GM12878 (cell line): ENCODE measurements around the gene CCDC88A. TPM values are rescaled to one million over a fixed set of nuclear protein-coding genes. Genes with fewer than 3 reads are reported as not detected.

Experiments
- ATAC-seq: fragments of 200-7000 bp; cut with Tn5 transposase; 3 replicates; pipeline ENCODE4 v1.9.1; 2020; ENCODE audit warnings: mild to moderate bottlenecking, moderate library complexity
- BruUV-seq: library from RNA; stranded (reverse); fragments of 400-500 nt; replicated peaks from 2 replicates; lab custom pipeline; 2021; lab: Mats Ljungman, UMichigan
- CTCF ChIA-PET: fragments of 300-600 bp; sonication (Branson Sonifier 250); formaldehyde crosslinking; extraction: SDS; loops from one replicate; lab custom pipeline; 2021; ENCODE audit warnings: inconsistent platforms; lab: Yijun Ruan, JAX
- POLR2A ChIA-PET: fragments of 350-600 bp; formaldehyde crosslinking; extraction: SDS; loops from one replicate; lab custom pipeline; 2021; ENCODE audit warnings: inconsistent platforms; lab: Charles Lee
- RAD21 ChIA-PET: fragments of 300-600 bp; sonication (Branson Sonifier 250); formaldehyde crosslinking; loops from one replicate; lab custom pipeline; 2023; ENCODE audit warnings: antibody characterized with exemption; ENCODE audit not compliant: unreplicated experiment; lab: Charles Lee
- SMC1A ChIA-PET: fragments of 300-600 bp; sonication (Branson Sonifier 250); formaldehyde crosslinking; loops from one replicate; lab custom pipeline; 2023; ENCODE audit not compliant: unreplicated experiment, uncharacterized antibody; lab: Charles Lee
- DNase-seq: peaks from one replicate; pipeline ENCODE4 v3.0.0-alpha.2; 2011; ENCODE audit warnings: low read depth, low spot score
- FAIRE-seq: peaks from 3 replicates; lab custom pipeline; 2011; peaks lifted over from hg19 to GRCh38; lab: Jason Lieb, UNC
- H2AFZ ChIP-seq: 2 replicates; pipeline ENCODE4 v1.6.0; 2011; ENCODE audit warnings: low read depth, low read length, control low read depth; ENCODE audit not compliant: control insufficient read depth
- H3K27ac ChIP-seq: 2 replicates; pipeline ENCODE4 v1.5.1; 2011; ENCODE audit warnings: control low read depth; ENCODE audit not compliant: control insufficient read depth, insufficient read depth
- H3K27me3 ChIP-seq, 2 experiments: replicated peaks in 1 of 2; 2 replicates each; pipeline versions ENCODE4 v1.6.0 to v1.6.1; 2011; ENCODE audit warnings: low read length in 1 of 2; ENCODE audit not compliant: control insufficient read depth in 2 of 2, insufficient read depth in 2 of 2
- H3K36me3 ChIP-seq, 2 experiments: 2 replicates each; pipeline ENCODE4 v1.5.1; 2011; ENCODE audit warnings: low read length in 1 of 2; ENCODE audit not compliant: control insufficient read depth in 2 of 2, insufficient read depth in 2 of 2
- H3K4me1 ChIP-seq: 2 replicates; pipeline ENCODE4 v1.6.1; 2011; ENCODE audit warnings: mild to moderate bottlenecking, low read length, moderate library complexity, mixed read lengths; ENCODE audit not compliant: control insufficient read depth, insufficient read depth
- H3K4me2 ChIP-seq: 2 replicates; pipeline ENCODE4 v1.6.0; 2011; ENCODE audit warnings: control low read depth; ENCODE audit not compliant: control insufficient read depth, insufficient read depth
- H3K4me3 ChIP-seq: fragments of 200-600 bp; sonication (generic); 2 replicates; pipeline ENCODE4 v1.5.1; 2016
- H3K79me2 ChIP-seq: 2 replicates; pipeline ENCODE4 v1.6.0; 2011; ENCODE audit warnings: low read length; ENCODE audit not compliant: control insufficient read depth, insufficient read depth
- H3K9ac ChIP-seq: 2 replicates; pipeline ENCODE4 v1.8.0; 2011; ENCODE audit warnings: low read length, control low read depth, mixed read lengths; ENCODE audit not compliant: control insufficient read depth, insufficient read depth
- H3K9me3 ChIP-seq: replicated peaks from 3 replicates; pipeline ENCODE4 v1.5.1; 2011; ENCODE audit warnings: mild to moderate bottlenecking, low read length; ENCODE audit not compliant: control insufficient read depth, insufficient read depth
- H4K20me1 ChIP-seq: 2 replicates; pipeline ENCODE4 v1.6.0; 2011; ENCODE audit not compliant: control insufficient read depth, insufficient read depth
- CREM ChIP-seq: IDR thresholded peaks from 2 replicates; pipeline ENCODE4 v1.6.1; 2014; ENCODE audit warnings: antibody characterized with exemption, low read depth
- EED ChIP-seq: sonication (generic); IDR thresholded peaks from 2 replicates; pipeline ENCODE4 v1.6.1; 2016; ENCODE audit warnings: antibody characterized with exemption, low read depth
- IKZF2 ChIP-seq, 2 experiments: fragments of 450-650 bp; IDR thresholded peaks; 2 replicates each; pipeline ENCODE4 v1.6.1; 2017; ENCODE audit warnings: mild to moderate bottlenecking in 2 of 2, moderate library complexity in 2 of 2
- KDM1A ChIP-seq: fragments of 200-600 bp; sonication (generic); IDR thresholded peaks from 2 replicates; pipeline ENCODE4 v1.6.1; 2016; ENCODE audit warnings: borderline replicate concordance
- NFIC ChIP-seq: IDR thresholded peaks from 2 replicates; pipeline ENCODE4 v1.6.1; 2012; ENCODE audit warnings: low read depth, mild to moderate bottlenecking, inconsistent platforms, low read length, moderate library complexity
- NR2C1 ChIP-seq: fragments of 450-650 bp; IDR thresholded peaks from 2 replicates; pipeline ENCODE4 v1.6.1; 2017; ENCODE audit warnings: antibody characterized with exemption, mild to moderate bottlenecking, moderate library complexity
- RELA ChIP-seq: fragments of 450-650 bp; IDR thresholded peaks from 2 replicates; pipeline ENCODE4 v1.8.0; 2014; ENCODE audit warnings: borderline replicate concordance; ENCODE audit not compliant: partially characterized antibody
- RUNX3 ChIP-seq: IDR thresholded peaks from 2 replicates; pipeline ENCODE4 v1.6.1; 2012; ENCODE audit warnings: low read length, inconsistent platforms
- SMAD1 ChIP-seq: fragments of 450-650 bp; IDR thresholded peaks from 2 replicates; pipeline ENCODE4 v1.6.1; 2018; ENCODE audit warnings: mild to moderate bottlenecking, low read depth; ENCODE audit not compliant: partially characterized antibody
- SREBF2 ChIP-seq: IDR thresholded peaks from 2 replicates; pipeline ENCODE4 v1.6.1; 2012; ENCODE audit warnings: mild to moderate bottlenecking, low read length
- ZNF24 ChIP-seq: fragments of 450-650 bp; IDR thresholded peaks from 2 replicates; pipeline ENCODE4 v1.6.1; 2017; ENCODE audit warnings: antibody characterized with exemption, mild to moderate bottlenecking
- whole genome bisulfite sequencing: methylation state at CpG from one replicate; pipeline ENCODE4 v1.1.6; 2016; ENCODE audit warnings: low lambda C conversion rate; ENCODE audit not compliant: insufficient replicate concordance, insufficient coverage; ENCODE audit errors: missing lambda C conversion rate; 5-methylcytosine and 5-hydroxymethylcytosine counted together
- in situ Hi-C: fragments of 300-500 bp; cut with MboI; formaldehyde crosslinking; loops from 9 replicates; pipeline ENCODE4 v1.14.3; 2018; ENCODE audit warnings: mixed read lengths
- intact Hi-C: fragments of 100-400 bp; cut with micrococcal nuclease; formaldehyde crosslinking; loops from one replicate; pipeline ENCODE4 v1.14.2; 2022; ENCODE audit not compliant: unreplicated experiment
- polyA plus RNA-seq, 11 experiments: library from polyadenylated mRNA; depleted of rRNA in 4 of 11; unstranded in 6 of 11; stranded (reverse) in 5 of 11; fragments of >200 nt; fragmentation: Nextera tagmentation in 4 of 11; fragmentation: Illumina TruSeq in 1 of 11; extraction: Ambion mirVana in 4 of 11; extraction: Trizol in 1 of 11; gene quantifications; 1 replicate in 1 of 11; 2 replicates in 10 of 11; pipeline versions ENCODE4 v1.2.1 to v1.2.3, GENCODE V29; 2011 to 2016; ENCODE audit warnings: inconsistent platforms in 2 of 11, missing spikeins in 2 of 11, low read depth in 1 of 11
- total RNA-seq, 4 experiments: library from RNA; depleted of rRNA in 3 of 4; stranded (reverse); fragments of >200 nt in 3 of 4; fragmentation: Illumina TruSeq in 1 of 4; extraction: Trizol in 1 of 4; gene quantifications; 2 replicates each; pipeline versions ENCODE4 v1.2.1 to v1.2.3, GENCODE V29; 2013 to 2021
- TF ChIP-seq, protein P1 (sequence below): fragments of 450-650 bp; IDR thresholded peaks from 2 replicates; pipeline ENCODE4 v1.6.1; 2017; ENCODE audit warnings: mild to moderate bottlenecking
- TF ChIP-seq, protein P2 (sequence below): IDR thresholded peaks from 2 replicates; pipeline ENCODE4 v1.6.1; 2012; ENCODE audit warnings: low read depth, low read length, improper control_type of control experiment
- TF ChIP-seq, protein P3 (sequence below): IDR thresholded peaks from 2 replicates; pipeline ENCODE4 v1.6.1; 2012; ENCODE audit warnings: low read depth, low read length, improper control_type of control experiment

Gene CCDC88A
- total and polyA plus RNA-seq, 10 of the 15 experiments (the other 5 are each of a cell fraction or from before 2014, with no cell fraction given), result 1.8 to 71.6 (median 45.9) TPM

DNA sequence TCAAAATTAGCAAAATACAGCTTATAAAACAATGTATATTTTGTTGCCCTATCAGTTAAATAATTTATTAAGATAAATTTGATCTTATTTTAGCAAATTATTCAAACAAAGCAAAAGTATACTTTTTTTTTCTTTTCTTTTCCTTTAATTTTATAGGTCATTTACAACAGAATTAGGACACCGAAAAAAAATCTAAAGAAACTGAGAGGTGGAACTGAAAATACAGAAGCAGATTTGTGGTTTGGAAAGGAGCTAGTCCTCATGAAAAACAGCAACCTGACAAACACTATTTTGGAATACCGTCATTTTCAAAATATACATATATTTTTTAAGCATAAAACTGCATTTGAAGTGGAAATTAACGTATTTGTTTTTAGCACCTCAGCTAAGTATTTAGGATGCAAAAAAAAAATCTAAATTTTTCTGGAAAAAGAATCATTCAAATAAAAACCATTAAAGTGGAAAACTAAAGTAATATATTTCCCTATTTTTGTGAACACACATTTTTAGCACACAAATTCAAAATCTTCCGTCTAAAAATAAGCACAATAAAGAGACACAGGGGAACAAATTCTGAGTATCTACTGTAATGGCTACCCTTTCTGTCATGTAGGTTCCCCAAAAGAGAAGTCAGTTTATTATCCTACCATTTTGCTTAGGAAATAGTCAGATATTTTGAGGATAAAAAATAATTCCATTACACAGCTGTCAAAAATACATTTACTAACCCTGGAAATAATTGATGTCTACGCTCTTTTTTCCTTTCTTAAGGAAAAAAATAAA is 2.7 kb downstream of the CCDC88A start:
- intact Hi-C loops (loop anchor here (5.0 to 10.0 kb wide), 2 partner anchors 105 to 372 kb away; no protein-coding TSS in a partner anchor), in situ Hi-C loops (no loop called here)
- ChIA-PET POLR2A (no interaction called here), CTCF (no interaction called here), SMC1A (interaction anchor here (0.6 to 1.4 kb wide), 2 partner anchors 101 to 152 kb away, joined by 3 read pairs; no protein-coding TSS in a partner anchor), RAD21 (interaction anchor here (1.1 kb wide), 1 partner anchor 55 kb away, joined by 3 read pairs; no protein-coding TSS in a partner anchor)
- Histone ChIP-seq H3K79me2 (peaks cover 49% of the 10 kb centered on the region), H3K36me3 (no peaks in the 10 kb centered on the region), H3K27me3 (no peaks in the 10 kb centered on the region), H3K9me3 (no peaks in the 10 kb centered on the region), H3K9ac (no peak overlapping the region), H4K20me1 (no peaks in the 10 kb centered on the region), H3K27ac (0 out of 2 replicates have a peak overlapping the region, but pooled peaks have one; percentile 32), H3K4me2 (peak overlapping the region; percentile 81), H3K4me3 (peak overlapping the region; percentile 64), H3K4me1 (peaks cover 3% of the 10 kb centered on the region; the same call in 1 of the 2 replicates), H2AFZ (no peak overlapping the region)
- no peak for DNase-seq
- no peak for ATAC-seq
- 48% methylated on average over 5 of the region's 5 CpGs for WGBS
- TF ChIP-seq CREM (no peak), NR2C1 (no peak), ZNF24 (no peak), SMAD1 (no peak), RELA (no peak), KDM1A (no peak), SREBF2 (no peak), IKZF2 (IDR thresholded peaks at IDR 0.05) (peak; percentile 12 to 35; a peak in 1 of 4 replicates), EED (no peak), RUNX3 (peak; percentile 70), NFIC (0 out of 2 replicates have a peak, but pooled peaks have one; percentile 23)
- TF ChIP-seq, protein P1, sequence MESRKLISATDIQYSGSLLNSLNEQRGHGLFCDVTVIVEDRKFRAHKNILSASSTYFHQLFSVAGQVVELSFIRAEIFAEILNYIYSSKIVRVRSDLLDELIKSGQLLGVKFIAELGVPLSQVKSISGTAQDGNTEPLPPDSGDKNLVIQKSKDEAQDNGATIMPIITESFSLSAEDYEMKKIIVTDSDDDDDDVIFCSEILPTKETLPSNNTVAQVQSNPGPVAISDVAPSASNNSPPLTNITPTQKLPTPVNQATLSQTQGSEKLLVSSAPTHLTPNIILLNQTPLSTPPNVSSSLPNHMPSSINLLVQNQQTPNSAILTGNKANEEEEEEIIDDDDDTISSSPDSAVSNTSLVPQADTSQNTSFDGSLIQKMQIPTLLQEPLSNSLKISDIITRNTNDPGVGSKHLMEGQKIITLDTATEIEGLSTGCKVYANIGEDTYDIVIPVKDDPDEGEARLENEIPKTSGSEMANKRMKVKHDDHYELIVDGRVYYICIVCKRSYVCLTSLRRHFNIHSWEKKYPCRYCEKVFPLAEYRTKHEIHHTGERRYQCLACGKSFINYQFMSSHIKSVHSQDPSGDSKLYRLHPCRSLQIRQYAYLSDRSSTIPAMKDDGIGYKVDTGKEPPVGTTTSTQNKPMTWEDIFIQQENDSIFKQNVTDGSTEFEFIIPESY, result no peak
- TF ChIP-seq, protein P2, sequence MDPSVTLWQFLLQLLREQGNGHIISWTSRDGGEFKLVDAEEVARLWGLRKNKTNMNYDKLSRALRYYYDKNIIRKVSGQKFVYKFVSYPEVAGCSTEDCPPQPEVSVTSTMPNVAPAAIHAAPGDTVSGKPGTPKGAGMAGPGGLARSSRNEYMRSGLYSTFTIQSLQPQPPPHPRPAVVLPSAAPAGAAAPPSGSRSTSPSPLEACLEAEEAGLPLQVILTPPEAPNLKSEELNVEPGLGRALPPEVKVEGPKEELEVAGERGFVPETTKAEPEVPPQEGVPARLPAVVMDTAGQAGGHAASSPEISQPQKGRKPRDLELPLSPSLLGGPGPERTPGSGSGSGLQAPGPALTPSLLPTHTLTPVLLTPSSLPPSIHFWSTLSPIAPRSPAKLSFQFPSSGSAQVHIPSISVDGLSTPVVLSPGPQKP, result no peak
- TF ChIP-seq, protein P3, sequence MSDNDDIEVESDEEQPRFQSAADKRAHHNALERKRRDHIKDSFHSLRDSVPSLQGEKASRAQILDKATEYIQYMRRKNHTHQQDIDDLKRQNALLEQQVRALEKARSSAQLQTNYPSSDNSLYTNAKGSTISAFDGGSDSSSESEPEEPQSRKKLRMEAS, result no peak
- BruUV-seq, result no TSS peak
- FAIRE-seq, result no peak
